ENCODE data around the gene TXNDC5. TPM values are rescaled to one million over a fixed set of nuclear protein-coding genes. Genes with fewer than 3 reads are reported as not detected.

Gene TXNDC5
- total RNA-seq, 3 donors from 2014 or later = 123 to 191 (median 165) TPM

GRCh38 chr6:7891078-7891872 is 19.3 kb downstream of the TXNDC5 start:
- Histone ChIP-seq H3K36me3 (peaks cover 21% of the 10 kb centered on the region), H3K4me3 (no peak overlapping the region), H3K27ac (no peak overlapping the region), H3K9me3 (no peaks in the 10 kb centered on the region), H3K4me1 (no peaks in the 10 kb centered on the region), H3K27me3 (no peaks in the 10 kb centered on the region)
- TF ChIP-seq CTCF (IDR thresholded peaks at IDR 0.05) (no peak), POLR2AphosphoS5 (IDR thresholded peaks at IDR 0.05) (no peak), POLR2A (IDR thresholded peaks at IDR 0.05) (no peak)
- intact Hi-C loops (cut with DNase I; ENCODE audit: low total_unique reads) = no loop called here
- DNase-seq (ENCODE audit: low spot score in 2 of 2) = no peak

GRCh38 chr6:7888587-7889357 is 21.8 kb downstream of the TXNDC5 start:
- DNase-seq (ENCODE audit: low spot score in 2 of 2) = no peak

GRCh38 chr6:7887278-7887991 is 23.2 kb downstream of the TXNDC5 start:
- no peak for DNase-seq (ENCODE audit: low spot score in 2 of 2)
- H3K36me3 ChIP-seq = peaks cover 23% of the 10 kb centered on the region

More at GRCh38 chr6:7888587-7889357, 21.8 kb downstream of the TXNDC5 start:
- H3K4me1 ChIP-seq = no peaks in the 10 kb centered on the region
- intact Hi-C loops (cut with DNase I; ENCODE audit: low total_unique reads) = no loop called here
- no peak for TF ChIP-seq CTCF (IDR thresholded peaks at IDR 0.05)
- TF ChIP-seq POLR2AphosphoS5 (IDR thresholded peaks at IDR 0.05) = no peak
- H3K27me3 ChIP-seq = no peaks in the 10 kb centered on the region
- H3K4me3 ChIP-seq = no peak overlapping the region
- H3K27ac ChIP-seq = no peak overlapping the region
- H3K9me3 ChIP-seq = no peaks in the 10 kb centered on the region
- H3K36me3 ChIP-seq = peaks cover 22% of the 10 kb centered on the region

GRCh38 chr6:7886132-7886531 is 24.5 kb downstream of the TXNDC5 start:
- Histone ChIP-seq H3K9me3 (no peaks in the 10 kb centered on the region), H3K4me3 (no peak overlapping the region), H3K36me3 (peaks cover 18% of the 10 kb centered on the region), H3K27ac (no peak overlapping the region), H3K27me3 (no peaks in the 10 kb centered on the region), H3K4me1 (no peaks in the 10 kb centered on the region)
- intact Hi-C loops (cut with DNase I; ENCODE audit: low total_unique reads) = no loop called here
- DNase-seq (ENCODE audit: low spot score in 2 of 2) = no peak
- no peak for TF ChIP-seq CTCF (IDR thresholded peaks at IDR 0.05)
- TF ChIP-seq POLR2A (IDR thresholded peaks at IDR 0.05) = no peak
- TF ChIP-seq POLR2AphosphoS5 (IDR thresholded peaks at IDR 0.05) = no peak

More at GRCh38 chr6:7887278-7887991, 23.2 kb downstream of the TXNDC5 start:
- H3K27ac ChIP-seq = no peak overlapping the region
- no peak overlapping the region for H3K4me3 ChIP-seq
- intact Hi-C loops (cut with DNase I; ENCODE audit: low total_unique reads) = no loop called here
- no peaks in the 10 kb centered on the region for H3K27me3 ChIP-seq
- H3K4me1 ChIP-seq = no peaks in the 10 kb centered on the region
- TF ChIP-seq POLR2A (IDR thresholded peaks at IDR 0.05) = no peak
- TF ChIP-seq CTCF (IDR thresholded peaks at IDR 0.05) = no peak
- TF ChIP-seq POLR2AphosphoS5 (IDR thresholded peaks at IDR 0.05) = no peak
- H3K9me3 ChIP-seq = no peaks in the 10 kb centered on the region
